NCI-H2196 treated with DMSO at 0.1 percent for 48 hours (cell line): Measurements from ENCODE around the gene SERPING1.
"Not testable (repeated sequence)": the region's sequence is repeated elsewhere in the genome, so short reads cannot be mapped to it uniquely, and the experiment has no call there.

Experiments
- DNase-seq: peaks from one replicate; lab custom pipeline; 2025; ENCODE audit not compliant: unreplicated experiment; lab: John Stamatoyannopoulos, UW

SERPING1 gene

GRCh38 chr11:57652230-57652629, 54.7 kb downstream of the SERPING1 start:
- DNase-seq, result not testable (repeated sequence)

GRCh38 chr11:57652662-57653061, 55.2 kb downstream of the SERPING1 start:
- DNase-seq, result no peak

GRCh38 chr11:57653163-57653562, 55.7 kb downstream of the SERPING1 start:
- no peak for DNase-seq

- no peak for DNase-seq
These were observed 59.4 kb downstream of the SERPING1 start for GRCh38 chr11:57656885-57657193.

DNA sequence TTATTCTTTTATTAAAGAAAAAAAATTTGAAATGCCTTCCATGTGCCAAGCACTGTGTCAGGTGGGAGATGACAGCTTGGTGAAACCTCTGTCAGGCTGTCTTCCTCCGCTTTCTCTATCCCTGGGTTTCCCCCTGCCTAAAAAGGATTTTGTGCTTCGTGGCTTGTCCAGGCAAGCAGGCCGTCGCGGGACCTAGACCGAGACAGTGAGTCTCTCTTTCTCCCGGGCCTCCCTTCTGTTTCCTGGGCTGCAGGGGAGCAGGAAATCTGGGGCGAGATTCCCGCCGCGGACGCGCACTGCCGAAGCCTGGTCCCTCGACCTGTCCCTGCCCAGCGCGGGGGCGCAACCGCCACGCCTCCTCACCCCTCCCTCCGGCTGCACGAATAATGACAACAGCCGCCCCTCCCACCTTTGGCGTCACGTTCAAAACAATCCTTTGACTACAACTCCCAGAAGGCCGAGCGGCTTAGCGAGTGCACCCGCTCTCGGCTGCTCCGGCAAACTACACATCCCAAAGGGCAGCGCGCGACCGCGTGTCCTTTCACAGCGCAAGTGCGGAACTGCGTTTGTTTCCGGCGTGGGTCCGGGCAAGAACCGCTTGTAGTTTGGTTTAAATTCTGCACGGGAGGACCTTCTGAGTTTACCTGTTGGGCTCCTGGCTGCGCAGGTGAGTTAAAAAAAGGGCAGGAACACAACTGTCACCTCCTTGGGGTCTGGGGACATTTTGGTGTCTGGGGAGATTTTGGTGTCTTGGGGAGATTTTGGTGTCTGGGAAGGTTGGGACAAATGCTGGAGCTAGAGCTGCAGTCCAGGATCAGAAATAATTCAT, 59.9 kb downstream of the SERPING1 start, which contains the start of gene CLP1:
CLP1 (plus strand) TSS at position 569 of the 829 bp plus-strand sequence. CDS start 1,715 bp downstream, outside the sequence.
- DNase-seq, result peak; percentile 95

- DNase-seq, result no peak
These were observed 60.5 kb downstream of the SERPING1 start for GRCh38 chr11:57658023-57658361.

DNA sequence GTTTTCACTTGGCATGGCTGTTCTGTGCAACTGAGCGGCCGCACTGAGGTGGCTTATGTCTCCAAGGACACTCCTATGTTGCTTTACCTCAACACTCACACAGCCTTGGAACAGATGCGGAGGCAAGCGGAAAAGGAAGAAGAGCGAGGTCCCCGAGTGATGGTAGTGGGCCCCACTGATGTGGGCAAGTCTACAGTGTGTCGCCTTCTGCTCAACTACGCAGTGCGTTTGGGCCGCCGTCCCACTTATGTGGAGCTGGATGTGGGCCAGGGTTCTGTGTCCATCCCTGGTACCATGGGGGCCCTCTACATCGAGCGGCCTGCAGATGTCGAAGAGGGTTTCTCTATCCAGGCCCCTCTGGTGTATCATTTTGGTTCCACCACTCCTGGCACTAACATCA, 62.2 kb downstream of the SERPING1 start:
- no peak for DNase-seq

DNA sequence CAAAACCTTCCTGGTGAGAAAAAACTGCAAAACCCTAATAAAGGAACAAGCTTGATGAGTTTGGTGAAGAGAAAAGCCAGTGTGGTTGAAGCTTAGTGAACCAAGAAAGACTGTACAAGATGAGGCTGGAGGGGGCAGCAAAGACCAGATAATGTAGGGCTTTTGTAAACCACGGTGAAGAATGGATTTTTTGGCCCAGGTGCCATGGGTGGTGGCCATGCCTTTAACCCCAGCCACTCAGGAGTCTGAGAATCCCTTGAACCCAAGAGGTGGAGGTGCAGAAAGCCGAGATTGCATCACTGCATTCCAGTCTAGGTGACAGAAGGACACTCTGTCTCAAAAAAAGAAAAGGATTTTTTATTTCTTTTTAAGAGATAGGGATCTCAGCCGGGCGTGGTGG, 65.4 kb downstream of the SERPING1 start:
- DNase-seq, result no peak

DNA sequence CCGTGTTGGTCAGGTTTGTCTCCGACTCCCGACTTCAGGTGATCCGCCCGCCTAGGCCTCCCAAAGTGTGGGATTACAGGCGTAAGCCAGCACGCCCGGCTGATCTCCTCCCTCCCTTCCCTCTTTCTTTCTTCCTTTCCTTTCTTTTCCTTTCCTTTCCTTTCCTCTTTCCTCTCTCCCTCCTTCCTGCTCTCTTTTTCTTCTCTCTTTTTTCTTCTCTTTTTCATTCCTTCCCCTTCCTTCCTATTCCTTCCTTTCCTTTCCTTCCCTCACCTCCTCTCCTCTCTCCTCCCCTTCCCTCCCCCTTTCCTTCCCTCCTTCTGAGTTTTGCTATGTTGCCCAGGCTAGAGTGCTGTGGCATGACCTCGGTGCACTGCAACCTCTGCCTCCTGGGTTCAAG, 66.5 kb downstream of the SERPING1 start:
- DNase-seq, result no peak
